ENCODE results near the gene E2F6. TPM values are rescaled to one million over a fixed set of nuclear protein-coding genes. Genes with fewer than 3 reads are reported as not detected.

E2F6 gene
- total RNA-seq, 1 experiment from 2014 or later: 27.1 TPM

DNA sequence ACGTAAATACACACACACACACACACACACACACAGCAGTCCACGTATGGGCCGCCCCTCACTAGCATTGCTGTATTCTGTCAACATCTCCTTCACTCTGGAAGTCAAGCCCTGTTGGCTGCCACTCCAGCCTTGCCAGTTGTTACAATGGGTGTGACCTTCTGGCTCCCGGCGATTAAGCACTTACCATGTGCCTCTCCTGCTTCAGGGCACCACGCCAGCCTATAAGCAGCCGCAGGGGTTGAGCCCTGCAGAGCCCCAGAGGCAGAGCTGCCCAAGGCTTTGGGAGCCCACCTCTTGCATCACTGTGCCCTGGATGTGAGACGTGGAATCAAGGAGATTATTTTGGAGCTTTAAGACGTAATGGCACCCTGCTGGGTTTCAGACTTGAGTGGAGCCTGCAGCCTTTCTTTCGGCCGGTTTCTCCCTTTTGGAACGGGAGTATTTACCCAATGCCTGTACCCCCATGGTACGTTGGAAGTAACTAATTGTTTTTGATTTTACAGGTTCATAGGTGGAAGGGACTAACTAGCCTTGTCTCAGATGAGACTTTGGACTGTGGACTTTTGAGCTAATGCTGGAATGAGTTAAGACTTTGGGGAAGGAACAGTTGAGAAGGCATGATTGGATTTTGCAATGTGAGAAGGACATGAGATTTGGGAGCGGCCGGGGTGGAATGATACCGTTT lies 67.1 kb downstream of the E2F6 start:
- Histone ChIP-seq H3K4me2 (ENCODE audit: low read length) (no peak overlapping the region), H3K27me3 (ENCODE audit: low read length) (no peaks in the 10 kb centered on the region), H3K9ac (ENCODE audit: low read length) (no peak overlapping the region), H3K4me3 (ENCODE audit: low read length) (no peak overlapping the region), H2AFZ (ENCODE audit: low read length) (no peak overlapping the region), H3K9me2 (replicated peaks; ENCODE audit: low read length) (no peaks in the 10 kb centered on the region), H3K9me3 (ENCODE audit: low read length) (no peaks in the 10 kb centered on the region), H3K27ac (ENCODE audit: low read length) (no peak overlapping the region), H4K20me1 (ENCODE audit: low read length) (no peaks in the 10 kb centered on the region), H3K79me2 (ENCODE audit: low read length) (no peaks in the 10 kb centered on the region), H3K4me1 (ENCODE audit: insufficient read depth, low read length) (no peaks in the 10 kb centered on the region), H3F3A (ENCODE audit: low read length, unreplicated experiment) (no peaks in the 10 kb centered on the region), H3K36me3 (ENCODE audit: low read depth, low read length) (no peaks in the 10 kb centered on the region)
- no peak for DNase-seq
- no TSS peak for BruUV-seq (replicated peaks)
- intact Hi-C loops (cut with micrococcal nuclease): no loop called here
- CTCF ChIA-PET: no interaction called here
- POLR2A ChIA-PET (ENCODE audit: unreplicated experiment): no interaction called here
- ATAC-seq: no peak
- TF ChIP-seq EZH2phosphoT487 (IDR thresholded peaks at IDR 0.05; ENCODE audit: borderline replicate concordance, low read length) (no peak), EZH2 (IDR thresholded peaks at IDR 0.05; ENCODE audit: low read length, unreplicated experiment) (no peak)
- TF ChIP-seq, protein P1, sequence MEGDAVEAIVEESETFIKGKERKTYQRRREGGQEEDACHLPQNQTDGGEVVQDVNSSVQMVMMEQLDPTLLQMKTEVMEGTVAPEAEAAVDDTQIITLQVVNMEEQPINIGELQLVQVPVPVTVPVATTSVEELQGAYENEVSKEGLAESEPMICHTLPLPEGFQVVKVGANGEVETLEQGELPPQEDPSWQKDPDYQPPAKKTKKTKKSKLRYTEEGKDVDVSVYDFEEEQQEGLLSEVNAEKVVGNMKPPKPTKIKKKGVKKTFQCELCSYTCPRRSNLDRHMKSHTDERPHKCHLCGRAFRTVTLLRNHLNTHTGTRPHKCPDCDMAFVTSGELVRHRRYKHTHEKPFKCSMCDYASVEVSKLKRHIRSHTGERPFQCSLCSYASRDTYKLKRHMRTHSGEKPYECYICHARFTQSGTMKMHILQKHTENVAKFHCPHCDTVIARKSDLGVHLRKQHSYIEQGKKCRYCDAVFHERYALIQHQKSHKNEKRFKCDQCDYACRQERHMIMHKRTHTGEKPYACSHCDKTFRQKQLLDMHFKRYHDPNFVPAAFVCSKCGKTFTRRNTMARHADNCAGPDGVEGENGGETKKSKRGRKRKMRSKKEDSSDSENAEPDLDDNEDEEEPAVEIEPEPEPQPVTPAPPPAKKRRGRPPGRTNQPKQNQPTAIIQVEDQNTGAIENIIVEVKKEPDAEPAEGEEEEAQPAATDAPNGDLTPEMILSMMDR (conservative IDR thresholded peaks at IDR 0.05; ENCODE audit: low read depth, low read length): no peak

DNA sequence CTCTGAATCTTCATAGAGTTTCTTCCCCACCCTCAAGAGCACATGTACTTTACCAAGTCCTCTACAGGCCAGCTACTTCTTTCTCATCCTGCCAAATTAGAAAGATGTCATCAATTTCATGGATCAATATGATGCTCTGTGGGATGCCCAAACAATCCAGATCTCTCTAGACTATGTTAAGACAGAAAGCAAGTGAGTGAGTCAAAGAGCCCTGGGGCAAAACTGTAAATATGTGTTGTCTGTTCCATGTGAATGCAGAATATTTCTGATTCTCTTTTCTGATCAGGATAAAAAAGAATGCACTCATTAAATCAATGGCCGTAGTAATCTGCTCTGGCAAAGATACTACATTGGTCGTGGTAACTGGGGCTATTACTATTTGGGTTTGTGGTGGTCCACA lies 68.4 kb downstream of the E2F6 start:
- BruUV-seq (replicated peaks): no TSS peak
- H3K9me3 ChIP-seq (ENCODE audit: low read length): no peaks in the 10 kb centered on the region
- H4K20me1 ChIP-seq (ENCODE audit: low read length): no peaks in the 10 kb centered on the region
- intact Hi-C loops (cut with micrococcal nuclease): no loop called here
- no peaks in the 10 kb centered on the region for H3K79me2 ChIP-seq (ENCODE audit: low read length)
- no peak overlapping the region for H2AFZ ChIP-seq (ENCODE audit: low read length)
- ATAC-seq: no peak
- DNase-seq: peak; percentile 38
- no peaks in the 10 kb centered on the region for H3F3A ChIP-seq (ENCODE audit: low read length, unreplicated experiment)
- no peak overlapping the region for H3K9ac ChIP-seq (ENCODE audit: low read length)
- no peaks in the 10 kb centered on the region for H3K4me1 ChIP-seq (ENCODE audit: insufficient read depth, low read length)
- no peaks in the 10 kb centered on the region for H3K27me3 ChIP-seq (ENCODE audit: low read length)
- ChIA-PET CTCF (no interaction called here), POLR2A (ENCODE audit: unreplicated experiment) (no interaction called here)
- H3K36me3 ChIP-seq (ENCODE audit: low read depth, low read length): no peaks in the 10 kb centered on the region
- no peak overlapping the region for H3K4me3 ChIP-seq (ENCODE audit: low read length)
- H3K9me2 ChIP-seq (replicated peaks; ENCODE audit: low read length): no peaks in the 10 kb centered on the region
- H3K4me2 ChIP-seq (ENCODE audit: low read length): no peak overlapping the region
- TF ChIP-seq EZH2phosphoT487 (IDR thresholded peaks at IDR 0.05; ENCODE audit: borderline replicate concordance, low read length) (no peak), EZH2 (IDR thresholded peaks at IDR 0.05; ENCODE audit: low read length, unreplicated experiment) (no peak)
- TF ChIP-seq, protein P1 (conservative IDR thresholded peaks at IDR 0.05; ENCODE audit: low read depth, low read length): no peak
- no peak overlapping the region for H3K27ac ChIP-seq (ENCODE audit: low read length)
